HepG2 (cell line): ENCODE measurements around the gene COMT. TPM values are rescaled to one million over a fixed set of nuclear protein-coding genes. Genes with fewer than 3 reads are reported as not detected.

ENCODE experiments used
- ATF4 ChIP-seq, 2 experiments: fragments of 450-650 bp in 1 of 2; sonication (generic) in 1 of 2; formaldehyde crosslinking; IDR thresholded peaks; 2 replicates each; pipeline versions ENCODE4 v1.5.0 to v1.8.0; 2020 to 2022; ENCODE audit warnings: mild to moderate bottlenecking in 1 of 2, missing genetic modification reagents in 1 of 2
- FOXJ3 ChIP-seq: sonication (generic); formaldehyde crosslinking; IDR thresholded peaks from 2 replicates; pipeline ENCODE4 v1.4.0; 2020; ENCODE audit warnings: missing genetic modification reagents, mild to moderate bottlenecking, borderline replicate concordance
- FOXK2 ChIP-seq: fragments of 450-650 bp; IDR thresholded peaks from 2 replicates; pipeline ENCODE4 v1.6.1; 2016
- KLF9 ChIP-seq: IDR thresholded peaks from 2 replicates; pipeline ENCODE4 v1.6.1; 2016; ENCODE audit warnings: low read depth
- MAFF ChIP-seq: IDR thresholded peaks from 2 replicates; pipeline ENCODE4 v1.6.1; 2011; ENCODE audit warnings: low read depth, low read length, improper control_type of control experiment
- MBNL3 ChIP-seq: fragments of 250-450 bp; sonication (Bioruptor Pico); conservative IDR thresholded peaks from 2 replicates; pipeline ENCODE4 v1.8.0; 2022; ENCODE audit warnings: mild to moderate bottlenecking, inconsistent platforms
- MEIS1 ChIP-seq: sonication (generic); formaldehyde crosslinking; IDR thresholded peaks from 2 replicates; pipeline ENCODE4 v1.9.0; 2021; ENCODE audit warnings: mild to moderate bottlenecking, missing genetic modification reagents, moderate library complexity, borderline replicate concordance
- POLR2A ChIP-seq, 2 experiments: IDR thresholded peaks; 2 replicates each; pipeline ENCODE4 v1.6.1; 2011; ENCODE audit warnings: low read depth in 2 of 2, low read length in 2 of 2, mild to moderate bottlenecking in 1 of 2, moderate library complexity in 1 of 2; ENCODE audit not compliant: insufficient read depth in 1 of 2
- RAD21 ChIP-seq: fragments of 450-650 bp; formaldehyde crosslinking; IDR thresholded peaks from 2 replicates; pipeline ENCODE4 v1.5.0; 2020; ENCODE audit warnings: mild to moderate bottlenecking
- RARG ChIP-seq: sonication (generic); formaldehyde crosslinking; IDR thresholded peaks from 2 replicates; pipeline ENCODE4 v1.4.0; 2020; ENCODE audit warnings: low read depth, mild to moderate bottlenecking, missing genetic modification reagents
- RFX3 ChIP-seq: IDR thresholded peaks from 2 replicates; pipeline ENCODE4 v1.6.1; 2016; ENCODE audit warnings: missing biosample characterization, missing genetic modification reagents
- SIN3A ChIP-seq: IDR thresholded peaks from 2 replicates; pipeline ENCODE4 v1.6.1; 2011; ENCODE audit warnings: low read depth, mild to moderate bottlenecking, control low read depth, low read length, borderline replicate concordance
- SMARCE1 ChIP-seq: fragments of 450-650 bp; IDR thresholded peaks from 2 replicates; pipeline ENCODE4 v1.6.1; 2017; ENCODE audit warnings: borderline replicate concordance
- TBX3 ChIP-seq: fragments of 450-650 bp; IDR thresholded peaks from 2 replicates; pipeline ENCODE4 v1.6.1; 2017; ENCODE audit warnings: antibody characterized with exemption, mild to moderate bottlenecking, inconsistent platforms, borderline replicate concordance
- THAP11 ChIP-seq: IDR thresholded peaks from 2 replicates; pipeline ENCODE4 v1.6.1; 2016; ENCODE audit warnings: missing biosample characterization, missing genetic modification reagents
- U2AF2 ChIP-seq: fragments of 200-400 bp; formaldehyde crosslinking; IDR thresholded peaks from 2 replicates; pipeline ENCODE4 v1.6.1; 2017; ENCODE audit warnings: low read depth, mild to moderate bottlenecking, low read length
- ZBTB34 ChIP-seq: sonication (generic); formaldehyde crosslinking; IDR thresholded peaks from 2 replicates; pipeline ENCODE4 v1.8.0; 2022; ENCODE audit warnings: mild to moderate bottlenecking, missing genetic modification reagents
- ZNF136 ChIP-seq: sonication (generic); formaldehyde crosslinking; IDR thresholded peaks from 2 replicates; pipeline ENCODE4 v1.8.1; 2022; ENCODE audit warnings: low read depth, mild to moderate bottlenecking, moderate library complexity, missing genetic modification reagents
- ZNF17 ChIP-seq: sonication (generic); formaldehyde crosslinking; IDR thresholded peaks from 2 replicates; pipeline ENCODE4 v1.5.0; 2020; ENCODE audit warnings: mild to moderate bottlenecking, missing genetic modification reagents
- ZNF235 ChIP-seq: sonication (generic); formaldehyde crosslinking; IDR thresholded peaks from 2 replicates; pipeline ENCODE4 v1.8.1; 2023; ENCODE audit warnings: mild to moderate bottlenecking, missing genetic modification reagents, borderline replicate concordance
- ZNF33A ChIP-seq: sonication (generic); formaldehyde crosslinking; IDR thresholded peaks from 2 replicates; pipeline ENCODE4 v1.5.1; 2020; ENCODE audit warnings: missing genetic modification reagents, mild to moderate bottlenecking, moderate library complexity, borderline replicate concordance
- ZNF446 ChIP-seq: sonication (generic); formaldehyde crosslinking; IDR thresholded peaks from 2 replicates; pipeline ENCODE4 v1.5.0; 2020; ENCODE audit warnings: mild to moderate bottlenecking, missing genetic modification reagents
- ZNF768 ChIP-seq: sonication (generic); formaldehyde crosslinking; IDR thresholded peaks from 2 replicates; pipeline ENCODE4 v1.4.0; 2020; ENCODE audit warnings: missing genetic modification reagents
- ZNF83 ChIP-seq: sonication (generic); formaldehyde crosslinking; IDR thresholded peaks from 2 replicates; pipeline ENCODE4 v1.4.0; 2020; ENCODE audit warnings: missing genetic modification reagents, mild to moderate bottlenecking, borderline replicate concordance
- polyA plus RNA-seq, 8 experiments: library from polyadenylated mRNA; depleted of rRNA in 3 of 8; stranded (reverse) in 7 of 8; unstranded in 1 of 8; fragments of >200 nt; fragmentation: Illumina TruSeq in 4 of 8; extraction: Trizol in 4 of 8; gene quantifications; 2 replicates each; pipeline versions ENCODE4 v1.2.1 to v1.2.3, GENCODE V29; 2011 to 2016; ENCODE audit warnings: low read depth in 4 of 8, missing spikeins in 1 of 8, mixed read lengths in 1 of 8; ENCODE audit not compliant: insufficient read depth in 1 of 8
- total RNA-seq, 5 experiments: library from RNA; depleted of rRNA; stranded (reverse); fragments of >200 nt; fragmentation: Illumina TruSeq; extraction: Trizol; gene quantifications; 2 replicates each; pipeline ENCODE4 v1.2.3, GENCODE V29; 2016; ENCODE audit warnings: low read depth in 1 of 5
- TF ChIP-seq, protein P1 (sequence below): sonication (generic); formaldehyde crosslinking; IDR thresholded peaks from 2 replicates; pipeline ENCODE4 v1.4.0; 2020; ENCODE audit warnings: missing genetic modification reagents
- TF ChIP-seq, protein P2 (sequence below): sonication (generic); formaldehyde crosslinking; IDR thresholded peaks from 2 replicates; pipeline ENCODE4 v1.4.0; 2020; ENCODE audit warnings: missing genetic modification reagents

The COMT gene
- total and polyA plus RNA-seq, 2 of the 13 experiments (the other 11 are each of a cell fraction or from before 2014, with no cell fraction given): 156 to 162 TPM

DNA sequence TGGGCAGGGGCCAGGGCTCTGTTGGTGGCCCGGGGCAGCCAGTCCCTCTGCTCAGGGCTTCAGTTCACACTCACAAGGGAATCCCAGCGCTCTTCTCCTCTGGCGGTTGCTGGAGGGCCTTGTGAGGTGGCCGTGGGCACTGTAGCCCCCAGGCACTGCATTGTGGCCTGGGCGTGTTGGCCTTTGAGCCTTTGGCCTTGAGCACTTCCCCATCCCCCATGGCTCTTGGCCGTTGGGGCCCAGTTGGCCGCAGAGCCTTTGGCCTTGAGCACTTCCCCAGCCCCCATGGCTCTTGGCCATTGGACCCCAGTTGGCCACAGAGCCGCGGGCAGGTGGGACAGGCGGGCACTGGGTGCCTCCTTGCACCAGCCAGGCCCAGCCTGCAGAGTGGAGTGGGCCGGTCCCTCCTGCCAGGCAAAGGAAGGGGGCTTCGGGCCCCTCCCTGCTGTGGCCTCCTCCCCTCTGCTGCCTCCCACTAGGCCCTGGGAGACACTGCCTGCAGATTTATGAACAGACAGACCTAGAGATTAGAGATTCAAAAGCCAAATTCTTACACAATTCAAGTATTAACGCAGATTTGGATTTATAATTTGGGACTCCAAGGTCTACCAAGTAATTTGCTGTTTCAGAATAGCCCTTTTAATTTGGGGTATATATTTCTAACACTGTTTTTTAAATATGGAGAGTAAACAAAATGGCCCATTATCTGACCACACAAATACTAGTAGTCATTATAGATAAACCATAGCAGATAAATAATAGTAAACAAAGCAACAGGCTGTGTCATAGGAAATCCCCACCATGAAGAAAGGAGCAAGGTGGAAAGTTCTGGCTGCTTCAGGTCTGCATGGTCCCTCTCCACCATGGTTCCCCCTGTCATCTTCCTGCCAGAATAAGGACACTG, 18.3 kb downstream of the COMT start (continued):
- no peak for TF ChIP-seq ZNF446
- no peak for TF ChIP-seq SMARCE1
- TF ChIP-seq ZNF235 (CRISPR knock-in tag): peak; percentile 66; the same call in 1 of the 2 replicates
- TF ChIP-seq ZNF33A (CRISPR knock-in tag): no peak
- no peak for TF ChIP-seq FOXK2
- TF ChIP-seq RAD21 (CRISPR knock-in tag): peak; percentile 79
- TF ChIP-seq TBX3: peak; percentile 61; the same call in 1 of the 2 replicates
- no peak for TF ChIP-seq FOXJ3 (CRISPR knock-in tag)
- TF ChIP-seq POLR2A (IDR thresholded peaks at IDR 0.05; ENCODE audit: insufficient read depth in 1 of 2, low read depth in 2 of 2, low read length in 2 of 2): peak; percentile 87 to 90
- TF ChIP-seq, protein P1, sequence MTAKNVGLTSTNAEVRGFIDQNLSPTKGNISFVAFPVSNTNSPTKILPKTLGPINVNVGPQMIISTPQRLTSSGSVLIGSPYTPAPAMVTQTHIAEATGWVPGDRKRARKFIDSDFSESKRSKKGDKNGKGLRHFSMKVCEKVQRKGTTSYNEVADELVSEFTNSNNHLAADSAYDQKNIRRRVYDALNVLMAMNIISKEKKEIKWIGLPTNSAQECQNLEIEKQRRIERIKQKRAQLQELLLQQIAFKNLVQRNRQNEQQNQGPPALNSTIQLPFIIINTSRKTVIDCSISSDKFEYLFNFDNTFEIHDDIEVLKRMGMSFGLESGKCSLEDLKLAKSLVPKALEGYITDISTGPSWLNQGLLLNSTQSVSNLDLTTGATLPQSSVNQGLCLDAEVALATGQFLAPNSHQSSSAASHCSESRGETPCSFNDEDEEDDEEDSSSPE (CRISPR knock-in tag): peak; percentile 49; the same call in 1 of the 2 replicates
- TF ChIP-seq ZBTB34 (CRISPR knock-in tag): peak; percentile 34; the same call in 1 of the 2 replicates
- TF ChIP-seq ZNF17 (CRISPR knock-in tag): no peak
- TF ChIP-seq THAP11: peak; percentile 66
- TF ChIP-seq MEIS1: no peak
- TF ChIP-seq KLF9 (CRISPR knock-in tag): peak; percentile 49; the same call in 1 of the 2 replicates
- no peak for TF ChIP-seq MAFF
- no peak for TF ChIP-seq ZNF83
- no peak for TF ChIP-seq ATF4 (CRISPR knock-in tag; IDR thresholded peaks at IDR 0.05)
- no peak for TF ChIP-seq RFX3 (CRISPR knock-in tag)
- peak; percentile 39; the same call in 1 of the 2 replicates for TF ChIP-seq U2AF2
- TF ChIP-seq MBNL3 (CRISPR knock-in tag): no peak
- TF ChIP-seq RARG (CRISPR knock-in tag): no peak
- TF ChIP-seq ZNF768 (CRISPR knock-in tag): peak; percentile 67; the same call in 1 of the 2 replicates
- TF ChIP-seq SIN3A: no peak; the same call in 1 of the 2 replicates
- no peak for TF ChIP-seq ZNF136 (CRISPR knock-in tag)
- TF ChIP-seq, protein P2, sequence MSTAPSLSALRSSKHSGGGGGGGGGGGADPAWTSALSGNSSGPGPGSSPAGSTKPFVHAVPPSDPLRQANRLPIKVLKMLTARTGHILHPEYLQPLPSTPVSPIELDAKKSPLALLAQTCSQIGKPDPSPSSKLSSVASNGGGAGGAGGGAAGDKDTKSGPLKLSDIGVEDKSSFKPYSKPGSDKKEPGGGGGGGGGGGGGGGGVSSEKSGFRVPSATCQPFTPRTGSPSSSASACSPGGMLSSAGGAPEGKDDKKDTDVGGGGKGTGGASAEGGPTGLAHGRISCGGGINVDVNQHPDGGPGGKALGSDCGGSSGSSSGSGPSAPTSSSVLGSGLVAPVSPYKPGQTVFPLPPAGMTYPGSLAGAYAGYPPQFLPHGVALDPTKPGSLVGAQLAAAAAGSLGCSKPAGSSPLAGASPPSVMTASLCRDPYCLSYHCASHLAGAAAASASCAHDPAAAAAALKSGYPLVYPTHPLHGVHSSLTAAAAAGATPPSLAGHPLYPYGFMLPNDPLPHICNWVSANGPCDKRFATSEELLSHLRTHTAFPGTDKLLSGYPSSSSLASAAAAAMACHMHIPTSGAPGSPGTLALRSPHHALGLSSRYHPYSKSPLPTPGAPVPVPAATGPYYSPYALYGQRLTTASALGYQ (CRISPR knock-in tag): peak; percentile 32; the same call in 1 of the 2 replicates
